H9 (cell line): Measurements from ENCODE around the gene FOXP4. TPM values are rescaled to one million over a fixed set of nuclear protein-coding genes. Genes with fewer than 3 reads are reported as not detected.

Experiments used
- DNase-seq: peaks from one replicate; pipeline ENCODE4 v3.0.0-alpha.2; 2017
- H2AFZ ChIP-seq: one replicate; pipeline ENCODE4 v1.6.1; 2013; ENCODE audit warnings: mild to moderate bottlenecking, low read length, control low read depth, moderate library complexity
- H2AK5ac ChIP-seq: 2 replicates; pipeline ENCODE4 v1.6.1; 2013; ENCODE audit warnings: low read length, control low read depth, mixed read lengths; ENCODE audit not compliant: insufficient read length
- H2BK120ac ChIP-seq: one replicate; pipeline ENCODE4 v1.6.1; 2013; ENCODE audit warnings: low read depth, mild to moderate bottlenecking, low read length, control low read depth, inconsistent platforms; ENCODE audit not compliant: poor library complexity, severe bottlenecking
- H2BK12ac ChIP-seq: 2 replicates; pipeline ENCODE4 v1.6.1; 2013; ENCODE audit warnings: low read length, control low read depth, mixed read lengths, low read depth; ENCODE audit not compliant: insufficient read length
- H2BK15ac ChIP-seq: 2 replicates; pipeline ENCODE4 v1.6.1; 2013; ENCODE audit warnings: low read depth, low read length, control low read depth
- H2BK20ac ChIP-seq: one replicate; pipeline ENCODE4 v1.6.1; 2013; ENCODE audit warnings: low read depth, mild to moderate bottlenecking, low read length, control low read depth, inconsistent platforms; ENCODE audit not compliant: poor library complexity, severe bottlenecking
- H2BK5ac ChIP-seq: 2 replicates; pipeline ENCODE4 v1.6.1; 2013; ENCODE audit warnings: low read length, control low read depth, mixed read lengths; ENCODE audit not compliant: insufficient read length
- H3K14ac ChIP-seq: 2 replicates; pipeline ENCODE4 v1.6.1; 2013; ENCODE audit warnings: low read length, control low read depth; ENCODE audit not compliant: insufficient read depth
- H3K18ac ChIP-seq: 2 replicates; pipeline ENCODE4 v1.6.1; 2013; ENCODE audit warnings: low read depth, mild to moderate bottlenecking, mixed read lengths, low read length, control low read depth; ENCODE audit not compliant: insufficient read length
- H3K23ac ChIP-seq: 2 replicates; pipeline ENCODE4 v1.6.1; 2013; ENCODE audit warnings: low read length, control low read depth, mixed read lengths, low read depth; ENCODE audit not compliant: insufficient read length
- H3K23me2 ChIP-seq: 2 replicates; pipeline ENCODE4 v1.6.1; 2013; ENCODE audit warnings: low read depth, mild to moderate bottlenecking, mixed read lengths, low read length, control low read depth; ENCODE audit not compliant: insufficient read length, poor library complexity, severe bottlenecking
- H3K27ac ChIP-seq: 2 replicates; pipeline ENCODE4 v1.5.1; 2013; ENCODE audit warnings: low read length, control low read depth, mixed read lengths, low read depth; ENCODE audit not compliant: insufficient read length
- H3K27me3 ChIP-seq: 2 replicates; pipeline ENCODE4 v1.6.1; 2013; ENCODE audit warnings: low read length, control low read depth, inconsistent platforms; ENCODE audit not compliant: insufficient read depth
- H3K4ac ChIP-seq: 2 replicates; pipeline ENCODE4 v1.6.1; 2013; ENCODE audit warnings: low read depth, mild to moderate bottlenecking, control low read depth, inconsistent platforms, low read length, moderate library complexity
- H3K4me1 ChIP-seq: 2 replicates; pipeline ENCODE4 v1.6.1; 2013; ENCODE audit warnings: low read length, control low read depth, inconsistent platforms; ENCODE audit not compliant: insufficient read depth
- H3K4me2 ChIP-seq: 2 replicates; pipeline ENCODE4 v1.6.1; 2013; ENCODE audit warnings: low read length, control low read depth, mixed read lengths; ENCODE audit not compliant: insufficient read length, insufficient read depth
- H3K56ac ChIP-seq: 2 replicates; pipeline ENCODE4 v1.6.1; 2013; ENCODE audit warnings: low read depth, mild to moderate bottlenecking, mixed read lengths, low read length, control low read depth; ENCODE audit not compliant: insufficient read length
- H3K79me1 ChIP-seq: 2 replicates; pipeline ENCODE4 v1.6.1; 2013; ENCODE audit warnings: low read depth, mild to moderate bottlenecking, moderate library complexity, low read length, control low read depth, inconsistent platforms; ENCODE audit not compliant: insufficient read depth, poor library complexity, severe bottlenecking
- H3K79me2 ChIP-seq: 2 replicates; pipeline ENCODE4 v1.6.1; 2013; ENCODE audit warnings: low read length, control low read depth, inconsistent platforms; ENCODE audit not compliant: insufficient read depth
- H3K9ac ChIP-seq: 2 replicates; pipeline ENCODE4 v1.6.1; 2013; ENCODE audit warnings: low read length, control low read depth, mixed read lengths; ENCODE audit not compliant: insufficient read length; ENCODE audit errors: extremely low read depth
- H3K9me3 ChIP-seq: one replicate; pipeline ENCODE4 v1.6.1; 2013; ENCODE audit warnings: low read depth, low read length, inconsistent platforms; ENCODE audit not compliant: control insufficient read depth
- H3T11ph ChIP-seq: one replicate; pipeline ENCODE4 v1.6.1; 2013; ENCODE audit warnings: mild to moderate bottlenecking, low read length, control low read depth, inconsistent platforms
- H4K20me1 ChIP-seq: one replicate; pipeline ENCODE4 v1.6.1; 2013; ENCODE audit not compliant: control insufficient read depth, insufficient read length, insufficient read depth
- H4K5ac ChIP-seq: 2 replicates; pipeline ENCODE4 v1.6.1; 2013; ENCODE audit warnings: low read depth, mild to moderate bottlenecking, mixed read lengths, low read length, control low read depth; ENCODE audit not compliant: insufficient read length
- H4K8ac ChIP-seq: replicated peaks from 2 replicates; pipeline ENCODE4 v1.6.1; 2013; ENCODE audit warnings: low read length, control low read depth, mixed read lengths, low read depth; ENCODE audit not compliant: insufficient read length
- H4K91ac ChIP-seq: 2 replicates; pipeline ENCODE4 v1.6.1; 2013; ENCODE audit warnings: low read depth, mild to moderate bottlenecking, moderate library complexity, mixed read lengths, low read length, control low read depth; ENCODE audit not compliant: insufficient read length
- H3K27ac Mint-ChIP-seq, 3 experiments: 2 replicates in 2 of 3; 3 replicates in 1 of 3; pipeline ENCODE4 v1.8.0; 2020 to 2021; ENCODE audit warnings: mixed read lengths in 3 of 3, mild to moderate bottlenecking in 1 of 3, moderate library complexity in 1 of 3
- H3K27me3 Mint-ChIP-seq: 2 replicates; pipeline ENCODE4 v1.8.0; 2021; ENCODE audit warnings: low read depth, mild to moderate bottlenecking, moderate library complexity, mixed read lengths
- H3K36me3 Mint-ChIP-seq, 3 experiments: 2 replicates in 2 of 3; 3 replicates in 1 of 3; pipeline ENCODE4 v1.8.0; 2020 to 2021; ENCODE audit warnings: low read depth in 3 of 3, mixed read lengths in 3 of 3; ENCODE audit not compliant: insufficient read depth in 1 of 3
- H3K4me1 Mint-ChIP-seq, 2 experiments: 2 replicates each; pipeline ENCODE4 v1.8.0; 2020; ENCODE audit warnings: mixed read lengths in 2 of 2
- H3K4me3 Mint-ChIP-seq, 2 experiments: 2 replicates in 1 of 2; 3 replicates in 1 of 2; pipeline ENCODE4 v1.8.0; 2020 to 2021; ENCODE audit warnings: mild to moderate bottlenecking in 2 of 2, mixed read lengths in 2 of 2, moderate library complexity in 1 of 2
- H3K9me3 Mint-ChIP-seq, 2 experiments: 2 replicates in 1 of 2; 3 replicates in 1 of 2; pipeline ENCODE4 v1.8.0; 2020; ENCODE audit warnings: mild to moderate bottlenecking in 2 of 2, mixed read lengths in 2 of 2, moderate library complexity in 1 of 2
- CTCF ChIP-seq: fragments of 200-600 bp; sonication (generic); conservative IDR thresholded peaks from 3 replicates; pipeline ENCODE4 v1.8.0; 2021; ENCODE audit warnings: antibody characterized with exemption, mild to moderate bottlenecking
- WGBS: extraction: QIAGEN DNeasy Blood & Tissue Kit; methylation state at CpG from one replicate; pipeline ENCODE4 v1.1.7; 2013; ENCODE audit warnings: missing lambda C conversion rate, low lambda C conversion rate, mixed read lengths; ENCODE audit not compliant: insufficient read length; ENCODE audit errors: extremely low coverage; 5-methylcytosine and 5-hydroxymethylcytosine counted together
- total RNA-seq: library from RNA; stranded (reverse); gene quantifications from 2 replicates; pipeline ENCODE4 v1.2.1, GENCODE V29; 2021

The FOXP4 gene
- total RNA-seq, 1 experiment from 2014 or later, result 18.2 TPM

GRCh38 chr6:41564448-41565142 is 18.4 kb downstream of the FOXP4 start:
- no CpG with 5 or more reads among the region's 5 CpGs for WGBS
- Histone ChIP-seq H3K27ac (no peak overlapping the region), H3K14ac (no peak overlapping the region), H3K18ac (no peak overlapping the region), H3K79me2 (no peaks in the 10 kb centered on the region), H3K79me1 (no peaks in the 10 kb centered on the region), H2AFZ (no peak overlapping the region), H4K91ac (no peak overlapping the region), H3K4me2 (no peak overlapping the region), H2BK12ac (no peak overlapping the region), H4K5ac (no peak overlapping the region), H3T11ph (no peak overlapping the region), H2BK5ac (no peak overlapping the region), H3K27me3 (no peaks in the 10 kb centered on the region), H2BK20ac (no peak overlapping the region), H3K23ac (no peak overlapping the region), H2BK120ac (no peak overlapping the region), H2AK5ac (no peak overlapping the region), H3K9me3 (no peaks in the 10 kb centered on the region), H3K4ac (no peak overlapping the region), H2BK15ac (no peak overlapping the region), H4K8ac (no peak overlapping the region), H4K20me1 (no peaks in the 10 kb centered on the region), H3K56ac (no peak overlapping the region), H3K9ac (no peak overlapping the region), H3K23me2 (peaks cover 8% of the 10 kb centered on the region), H3K4me1 (peaks cover 12% of the 10 kb centered on the region)
- Mint-ChIP-seq H3K36me3 (peaks cover 9 to 30% (median 28%) of the 10 kb centered on the region in 3 experiments; a peak in 6 of 7 replicates), H3K4me3 (peak overlapping the region in 1 of 2 experiments; percentile 5; a peak in 1 of 5 replicates), H3K9me3 (no peaks in the 10 kb centered on the region), H3K27ac (no peak overlapping the region), H3K27me3 (peaks cover 27% of the 10 kb centered on the region), H3K4me1 (peaks cover 48 to 63% of the 10 kb centered on the region in 2 experiments)
- TF ChIP-seq CTCF, result no peak
- no peak for DNase-seq
